IPS-20b (cell line): Measurements from ENCODE around the gene PPP1R17.

Source experiments
- H3K27ac ChIP-seq: one replicate; pipeline ENCODE4 v1.5.1; 2013; ENCODE audit warnings: low read length
- H3K27me3 ChIP-seq: 2 replicates; pipeline ENCODE4 v1.6.1; 2013; ENCODE audit warnings: mild to moderate bottlenecking, low read length, inconsistent platforms; ENCODE audit not compliant: insufficient read depth
- H3K36me3 ChIP-seq: 2 replicates; pipeline ENCODE4 v1.6.1; 2013; ENCODE audit warnings: low read depth, mild to moderate bottlenecking, inconsistent platforms, low read length, moderate library complexity; ENCODE audit not compliant: insufficient read depth
- H3K4me1 ChIP-seq: 2 replicates; pipeline ENCODE4 v1.6.1; 2013; ENCODE audit warnings: mild to moderate bottlenecking, control low read depth, inconsistent platforms, low read length, moderate library complexity; ENCODE audit not compliant: insufficient read depth
- H3K4me3 ChIP-seq: 2 replicates; pipeline ENCODE4 v1.5.1; 2013; ENCODE audit warnings: mild to moderate bottlenecking, low read length, inconsistent platforms
- H3K9ac ChIP-seq: 2 replicates; pipeline ENCODE4 v1.6.1; 2013; ENCODE audit warnings: low read depth, mild to moderate bottlenecking, inconsistent platforms, low read length, moderate library complexity
- H3K9me3 ChIP-seq: 2 replicates; pipeline ENCODE4 v1.6.1; 2013; ENCODE audit warnings: mild to moderate bottlenecking, low read depth, low read length, inconsistent platforms; ENCODE audit not compliant: insufficient read depth

PPP1R17 gene

GRCh38 chr7:31687024-31687748 lies at the start of gene PPP1R17:
TSS of gene PPP1R17 (plus strand) at chr7:31687215. CDS start at chr7:31692442, 5,227 bp downstream.
- Histone ChIP-seq H3K9me3 (no peaks in the 10 kb centered on the region), H3K27me3 (peaks cover 4% of the 10 kb centered on the region; the same call in 1 of the 2 replicates), H3K9ac (peak within 1 kb of the TSS; percentile 11; the same call in 1 of the 2 replicates), H3K4me1 (peaks cover 38% of the 10 kb centered on the region), H3K36me3 (no peaks in the 10 kb centered on the region), H3K27ac (no peak within 1 kb of the TSS), H3K4me3 (peak within 1 kb of the TSS; percentile 28; the same call in 1 of the 2 replicates)

GRCh38 chr7:31640381-31640780 lies 46.6 kb upstream of the PPP1R17 start:
- no peaks in the 10 kb centered on the region for H3K9me3 ChIP-seq
- no peaks in the 10 kb centered on the region for H3K4me1 ChIP-seq
- no peaks in the 10 kb centered on the region for H3K27me3 ChIP-seq
- no peak overlapping the region for H3K9ac ChIP-seq
- no peak overlapping the region for H3K4me3 ChIP-seq
- H3K27ac ChIP-seq, result no peak overlapping the region
- H3K36me3 ChIP-seq, result no peaks in the 10 kb centered on the region

GRCh38 chr7:31642681-31643115 lies 44.3 kb upstream of the PPP1R17 start:
- Histone ChIP-seq H3K36me3 (no peaks in the 10 kb centered on the region), H3K9me3 (no peaks in the 10 kb centered on the region), H3K4me3 (no peak overlapping the region), H3K27ac (no peak overlapping the region), H3K27me3 (no peaks in the 10 kb centered on the region), H3K4me1 (peaks cover 13% of the 10 kb centered on the region; the same call in 1 of the 2 replicates), H3K9ac (no peak overlapping the region)

- H3K9ac ChIP-seq, result peak overlapping the region; percentile 42; the same call in 1 of the 2 replicates
- H3K4me1 ChIP-seq, result peaks cover 38% of the 10 kb centered on the region; the same call in 1 of the 2 replicates
- H3K36me3 ChIP-seq, result no peaks in the 10 kb centered on the region
- peaks cover under 1% of the 10 kb centered on the region; the same call in 1 of the 2 replicates for H3K27me3 ChIP-seq
- no peak overlapping the region for H3K27ac ChIP-seq
- H3K4me3 ChIP-seq, result peak overlapping the region; percentile 24; the same call in 1 of the 2 replicates
- H3K9me3 ChIP-seq, result no peaks in the 10 kb centered on the region
Observed at GRCh38 chr7:31646942-31647341, 40.1 kb upstream of the PPP1R17 start.

- no peaks in the 10 kb centered on the region for H3K9me3 ChIP-seq
- peaks cover 6% of the 10 kb centered on the region; the same call in 1 of the 2 replicates for H3K27me3 ChIP-seq
- H3K36me3 ChIP-seq, result no peaks in the 10 kb centered on the region
- H3K4me1 ChIP-seq, result peaks cover 42% of the 10 kb centered on the region; the same call in 1 of the 2 replicates
- H3K27ac ChIP-seq, result no peak overlapping the region
- H3K4me3 ChIP-seq, result no peak overlapping the region
- no peak overlapping the region for H3K9ac ChIP-seq
Observed at GRCh38 chr7:31647511-31647910, 39.5 kb upstream of the PPP1R17 start.

- no peak overlapping the region for H3K4me3 ChIP-seq
- H3K9ac ChIP-seq, result no peak overlapping the region
- peaks cover 42% of the 10 kb centered on the region; the same call in 1 of the 2 replicates for H3K4me1 ChIP-seq
- H3K27me3 ChIP-seq, result peaks cover 14% of the 10 kb centered on the region; the same call in 1 of the 2 replicates
- H3K9me3 ChIP-seq, result no peaks in the 10 kb centered on the region
- H3K36me3 ChIP-seq, result no peaks in the 10 kb centered on the region
- no peak overlapping the region for H3K27ac ChIP-seq
Observed at GRCh38 chr7:31648288-31648687, 38.7 kb upstream of the PPP1R17 start.

- Histone ChIP-seq H3K27me3 (peaks cover 14% of the 10 kb centered on the region; the same call in 1 of the 2 replicates), H3K4me3 (no peak overlapping the region), H3K9ac (no peak overlapping the region), H3K4me1 (peaks cover 42% of the 10 kb centered on the region; the same call in 1 of the 2 replicates), H3K9me3 (no peaks in the 10 kb centered on the region), H3K27ac (no peak overlapping the region), H3K36me3 (no peaks in the 10 kb centered on the region)
Observed at GRCh38 chr7:31648880-31649279, 38.1 kb upstream of the PPP1R17 start.

- Histone ChIP-seq H3K27ac (no peak overlapping the region), H3K27me3 (peaks cover 14% of the 10 kb centered on the region; the same call in 1 of the 2 replicates), H3K9ac (no peak overlapping the region), H3K4me3 (peak overlapping the region; percentile 44; the same call in 1 of the 2 replicates), H3K4me1 (peaks cover 39% of the 10 kb centered on the region; the same call in 1 of the 2 replicates), H3K36me3 (no peaks in the 10 kb centered on the region), H3K9me3 (no peaks in the 10 kb centered on the region)
Observed at GRCh38 chr7:31651234-31652062, 35.6 kb upstream of the PPP1R17 start.

- Histone ChIP-seq H3K27me3 (peaks cover 14% of the 10 kb centered on the region; the same call in 1 of the 2 replicates), H3K9ac (no peak overlapping the region), H3K4me1 (peaks cover 35% of the 10 kb centered on the region; the same call in 1 of the 2 replicates), H3K9me3 (no peaks in the 10 kb centered on the region), H3K36me3 (no peaks in the 10 kb centered on the region), H3K4me3 (no peak overlapping the region), H3K27ac (no peak overlapping the region)
Observed at GRCh38 chr7:31652063-31652326, 35.0 kb upstream of the PPP1R17 start.

- Histone ChIP-seq H3K36me3 (no peaks in the 10 kb centered on the region), H3K9me3 (no peaks in the 10 kb centered on the region), H3K27me3 (no peaks in the 10 kb centered on the region), H3K9ac (no peak overlapping the region), H3K4me3 (no peak overlapping the region), H3K27ac (no peak overlapping the region), H3K4me1 (peaks cover 7% of the 10 kb centered on the region; the same call in 1 of the 2 replicates)
Observed at GRCh38 chr7:31663072-31663471, 23.9 kb upstream of the PPP1R17 start.

GRCh38 chr7:31664890-31665289 lies 22.1 kb upstream of the PPP1R17 start:
- Histone ChIP-seq H3K27ac (no peak overlapping the region), H3K27me3 (no peaks in the 10 kb centered on the region), H3K4me1 (peaks cover 7% of the 10 kb centered on the region; the same call in 1 of the 2 replicates), H3K4me3 (no peak overlapping the region), H3K9ac (no peak overlapping the region), H3K36me3 (no peaks in the 10 kb centered on the region), H3K9me3 (no peaks in the 10 kb centered on the region)
